Body of pancreas (tissue), 4 donors: ENCODE measurements around the gene GNB1L. TPM values are rescaled to one million over a fixed set of nuclear protein-coding genes. Genes with fewer than 3 reads are reported as not detected.
"Not testable (repeated sequence)": the region's sequence is repeated elsewhere in the genome, so short reads cannot be mapped to it uniquely, and the experiment has no call there.

Experiments
- ATAC-seq: fragments of 150-250 bp; one replicate; pipeline ENCODE4 v1.9.1; 2016
- DNase-seq, 4 donors: peaks; one replicate each; pipeline ENCODE4 v3.0.0-alpha.2; 2019
- H3K27ac ChIP-seq, 4 donors: fragments of 200-600 bp; sonication (generic); 1 replicate in 3 of 4; 2 replicates in 1 of 4; pipeline versions ENCODE4 v1.5.1 to v1.6.1; 2016 to 2019; ENCODE audit warnings: mild to moderate bottlenecking in 1 of 4, mixed read lengths in 1 of 4, moderate library complexity in 1 of 4
- H3K27me3 ChIP-seq, 2 donors: fragments of 200-600 bp; sonication (generic); one replicate each; pipeline ENCODE4 v1.6.0; 2016; ENCODE audit warnings: mild to moderate bottlenecking in 1 of 2
- H3K36me3 ChIP-seq, 2 donors: fragments of 200-600 bp; sonication (generic); replicated peaks in 1 of 2; 2 replicates each; pipeline ENCODE4 v1.5.1; 2016; ENCODE audit warnings: low read depth in 2 of 2; ENCODE audit not compliant: insufficient read depth in 1 of 2
- H3K4me1 ChIP-seq: fragments of 200-600 bp; sonication (generic); one replicate; pipeline ENCODE4 v1.6.0; 2016
- H3K4me3 ChIP-seq, 2 donors: fragments of 200-600 bp; sonication (generic); 1 replicate in 1 of 2; 2 replicates in 1 of 2; pipeline ENCODE4 v1.5.1; 2016 to 2019
- H3K9me3 ChIP-seq, 3 donors: fragments of 200-600 bp; sonication (generic); 1 replicate in 2 of 3; 2 replicates in 1 of 3; pipeline ENCODE4 v1.5.1; 2016
- CTCF ChIP-seq, 7 experiments: fragments of 450-650 bp in 4 of 7; fragments of 200-600 bp in 3 of 7; sonication (generic) in 3 of 7; IDR thresholded peaks; one replicate each; pipeline ENCODE4 v1.5.1; 2016 to 2019; ENCODE audit warnings: antibody characterized with exemption in 7 of 7
- POLR2A ChIP-seq, 3 donors: fragments of 450-650 bp; IDR thresholded peaks; one replicate each; pipeline ENCODE4 v1.6.1; 2016; ENCODE audit warnings: antibody characterized with exemption in 3 of 3, mild to moderate bottlenecking in 2 of 3
- WGBS, 2 donors: methylation state at CpG; one replicate each; pipeline ENCODE4 v1.1.5; 2017; 5-methylcytosine and 5-hydroxymethylcytosine counted together
- intact Hi-C: fragments of 100-400 bp; cut with DNase I; formaldehyde crosslinking; loops from one replicate; pipeline ENCODE4 v1.15.1; 2023
- total RNA-seq, 2 donors: library from RNA; depleted of rRNA; stranded (reverse); fragments of >200 nt; gene quantifications; one replicate each; pipeline ENCODE4 v1.1.0, GENCODE V29; 2016

The GNB1L gene
- total RNA-seq, 2 donors from 2014 or later: 1.3 to 3.3 TPM

GRCh38 chr22:19793661-19794310 lies 60.9 kb downstream of the GNB1L start:
- H3K27ac ChIP-seq: no peak overlapping the region
- TF ChIP-seq CTCF (IDR thresholded peaks at IDR 0.05): no peak
- no peak for TF ChIP-seq POLR2A (IDR thresholded peaks at IDR 0.05)
- 80 to 89% methylated on average over 2 of the region's 2 CpGs for WGBS, 2 donors
- H3K36me3 ChIP-seq: no peaks in the 10 kb centered on the region
- DNase-seq (no peak), ATAC-seq (no peak)
- H3K27me3 ChIP-seq: no peaks in the 10 kb centered on the region
- no peaks in the 10 kb centered on the region for H3K4me1 ChIP-seq
- no peaks in the 10 kb centered on the region for H3K9me3 ChIP-seq
- no peak overlapping the region for H3K4me3 ChIP-seq
- intact Hi-C loops: no loop called here

- H3K27ac ChIP-seq: no peak overlapping the region
- DNase-seq (no peak), ATAC-seq (no peak)
- H3K4me3 ChIP-seq: no peak overlapping the region
- H3K4me1 ChIP-seq: no peaks in the 10 kb centered on the region
- TF ChIP-seq CTCF (IDR thresholded peaks at IDR 0.05) (no peak), POLR2A (IDR thresholded peaks at IDR 0.05) (no peak)
- WGBS, 2 donors: 77 to 80% methylated on average over 2 of the region's 2 CpGs
- H3K9me3 ChIP-seq: no peaks in the 10 kb centered on the region
- intact Hi-C loops: no loop called here
- no peaks in the 10 kb centered on the region for H3K36me3 ChIP-seq
- H3K27me3 ChIP-seq: no peaks in the 10 kb centered on the region
These were observed 61.5 kb downstream of the GNB1L start for GRCh38 chr22:19793161-19793560.

GRCh38 chr22:19792383-19792896 lies 62.2 kb downstream of the GNB1L start:
- H3K4me3 ChIP-seq, H3K36me3 ChIP-seq, intact Hi-C loops, H3K4me1 ChIP-seq, DNase-seq, H3K27me3 ChIP-seq, H3K27ac ChIP-seq, ATAC-seq, H3K9me3 ChIP-seq: not testable (repeated sequence)
- 92 to 96% methylated on average over 13 of the region's 13 CpGs for WGBS, 2 donors

GRCh38 chr22:19791894-19792293 lies 62.8 kb downstream of the GNB1L start:
- TF ChIP-seq CTCF (IDR thresholded peaks at IDR 0.05) (no peak), POLR2A (IDR thresholded peaks at IDR 0.05) (no peak)
- H3K36me3 ChIP-seq: no peaks in the 10 kb centered on the region
- ATAC-seq: no peak
- intact Hi-C loops: no loop called here
- H3K4me3 ChIP-seq: no peak overlapping the region
- H3K9me3 ChIP-seq: no peaks in the 10 kb centered on the region
- no peaks in the 10 kb centered on the region for H3K4me1 ChIP-seq
- DNase-seq: no peak
- no peaks in the 10 kb centered on the region for H3K27me3 ChIP-seq
- no peak overlapping the region for H3K27ac ChIP-seq

- no peak for DNase-seq
- no peaks in the 10 kb centered on the region for H3K36me3 ChIP-seq
- H3K27me3 ChIP-seq: no peaks in the 10 kb centered on the region
- H3K4me3 ChIP-seq: no peak overlapping the region
- no peaks in the 10 kb centered on the region for H3K9me3 ChIP-seq
- H3K27ac ChIP-seq: no peak overlapping the region
- no peak for ATAC-seq
- H3K4me1 ChIP-seq: no peaks in the 10 kb centered on the region
- intact Hi-C loops: no loop called here
- TF ChIP-seq CTCF (IDR thresholded peaks at IDR 0.05): no peak
- no peak for TF ChIP-seq POLR2A (IDR thresholded peaks at IDR 0.05)
These were observed 63.4 kb downstream of the GNB1L start for GRCh38 chr22:19791243-19791642.
